Naive thymus-derived CD4-positive, alpha-beta T cell (primary cell): ENCODE data around the gene TBC1D9B. TPM values are rescaled to one million over a fixed set of nuclear protein-coding genes. Genes with fewer than 3 reads are reported as not detected.

Experiments used
- ATAC-seq: fragments of 150-1000 bp; cut with Tn5 transposase; 2 replicates; pipeline ENCODE4 v1.10.0; 2021; ENCODE audit warnings: mild to moderate bottlenecking, moderate library complexity
- CTCF ChIA-PET: fragments of 350-600 bp; sonication (Branson Sonifier 250); formaldehyde crosslinking; loops from one replicate; lab custom pipeline; 2021; ENCODE audit warnings: antibody characterized with exemption; lab: Charles Lee
- POLR2A ChIA-PET: fragments of 350-600 bp; sonication (Branson Sonifier 250); formaldehyde crosslinking; loops from one replicate; lab custom pipeline; 2021; ENCODE audit warnings: antibody characterized with exemption, inconsistent platforms; lab: Charles Lee
- DNase-seq, 9 donors: peaks; one replicate each; pipeline versions ENCODE4 v3.0.0 to v3.0.0-alpha.2; 2020 to 2022; ENCODE audit warnings: mixed read lengths in 1 of 9
- H3K27ac ChIP-seq: one replicate; pipeline ENCODE4 v1.7.0; 2013; ENCODE audit warnings: mild to moderate bottlenecking, low read depth, low read length, moderate library complexity
- H3K27me3 ChIP-seq, 2 donors: one replicate each; pipeline ENCODE4 v1.7.0; 2013; ENCODE audit warnings: low read length in 2 of 2, mild to moderate bottlenecking in 2 of 2, moderate library complexity in 2 of 2; ENCODE audit not compliant: control insufficient read depth in 2 of 2, insufficient read depth in 2 of 2
- H3K36me3 ChIP-seq, 3 experiments: 1 replicate in 2 of 3; 2 replicates in 1 of 3; pipeline ENCODE4 v1.7.0; 2013; ENCODE audit warnings: low read length in 3 of 3, mild to moderate bottlenecking in 3 of 3, moderate library complexity in 1 of 3; ENCODE audit not compliant: insufficient read depth in 3 of 3, control insufficient read depth in 2 of 3
- H3K4me1 ChIP-seq, 2 donors: one replicate each; pipeline ENCODE4 v1.7.0; 2013; ENCODE audit warnings: low read length in 2 of 2, mild to moderate bottlenecking in 2 of 2, moderate library complexity in 1 of 2; ENCODE audit not compliant: control insufficient read depth in 2 of 2, insufficient read depth in 2 of 2
- H3K4me3 ChIP-seq: 2 replicates; pipeline ENCODE4 v1.7.0; 2013; ENCODE audit warnings: mild to moderate bottlenecking, low read length
- H3K9me3 ChIP-seq, 3 experiments: 1 replicate in 2 of 3; 2 replicates in 1 of 3; pipeline ENCODE4 v1.7.0; 2013; ENCODE audit warnings: low read length in 3 of 3; ENCODE audit not compliant: control insufficient read depth in 2 of 3
- H3K27ac Mint-ChIP-seq, 9 donors: one replicate each; pipeline ENCODE4 v1.8.0; 2020 to 2022; ENCODE audit warnings: mixed read lengths in 9 of 9, mild to moderate bottlenecking in 8 of 9, moderate library complexity in 5 of 9, inconsistent platforms in 2 of 9
- H3K27me3 Mint-ChIP-seq, 5 donors: one replicate each; pipeline ENCODE4 v1.8.0; 2021 to 2022; ENCODE audit warnings: mixed read lengths in 5 of 5, mild to moderate bottlenecking in 1 of 5
- H3K36me3 Mint-ChIP-seq, 5 donors: one replicate each; pipeline ENCODE4 v1.8.0; 2020 to 2022; ENCODE audit warnings: mixed read lengths in 5 of 5, mild to moderate bottlenecking in 3 of 5, inconsistent platforms in 1 of 5
- H3K4me1 Mint-ChIP-seq, 7 donors: one replicate each; pipeline ENCODE4 v1.8.0; 2020 to 2022; ENCODE audit warnings: mixed read lengths in 7 of 7, mild to moderate bottlenecking in 3 of 7, inconsistent platforms in 1 of 7
- H3K4me3 Mint-ChIP-seq, 10 donors: one replicate each; pipeline ENCODE4 v1.8.0; 2020 to 2022; ENCODE audit warnings: mild to moderate bottlenecking in 10 of 10, mixed read lengths in 10 of 10, moderate library complexity in 6 of 10, inconsistent platforms in 2 of 10
- H3K9me3 Mint-ChIP-seq, 11 donors: one replicate each; pipeline ENCODE4 v1.8.0; 2020 to 2022; ENCODE audit warnings: mixed read lengths in 11 of 11, mild to moderate bottlenecking in 4 of 11, inconsistent platforms in 1 of 11, moderate library complexity in 1 of 11
- intact Hi-C, 2 donors: fragments of 100-400 bp; cut with micrococcal nuclease; formaldehyde crosslinking; loops; one replicate each; pipeline ENCODE4 v1.15.1; 2023
- polyA plus RNA-seq, 2 donors: library from polyadenylated mRNA; unstranded; fragments of 300-500 nt; fragmentation: Illumina TruSeq; gene quantifications; one replicate each; pipeline ENCODE4 v1.2.3, GENCODE V29; 2021
- total RNA-seq, 6 experiments: library from RNA in 5 of 6; stranded (reverse) in 5 of 6; gene quantifications; 1 replicate in 5 of 6; 2 replicates in 1 of 6; pipeline ENCODE4 v1.2.3 and lab custom pipeline; 2021 to 2026

Gene TBC1D9B
- total and polyA plus RNA-seq, 7 experiments from 2014 or later = 19.3 to 117 (median 79.6) TPM

DNA sequence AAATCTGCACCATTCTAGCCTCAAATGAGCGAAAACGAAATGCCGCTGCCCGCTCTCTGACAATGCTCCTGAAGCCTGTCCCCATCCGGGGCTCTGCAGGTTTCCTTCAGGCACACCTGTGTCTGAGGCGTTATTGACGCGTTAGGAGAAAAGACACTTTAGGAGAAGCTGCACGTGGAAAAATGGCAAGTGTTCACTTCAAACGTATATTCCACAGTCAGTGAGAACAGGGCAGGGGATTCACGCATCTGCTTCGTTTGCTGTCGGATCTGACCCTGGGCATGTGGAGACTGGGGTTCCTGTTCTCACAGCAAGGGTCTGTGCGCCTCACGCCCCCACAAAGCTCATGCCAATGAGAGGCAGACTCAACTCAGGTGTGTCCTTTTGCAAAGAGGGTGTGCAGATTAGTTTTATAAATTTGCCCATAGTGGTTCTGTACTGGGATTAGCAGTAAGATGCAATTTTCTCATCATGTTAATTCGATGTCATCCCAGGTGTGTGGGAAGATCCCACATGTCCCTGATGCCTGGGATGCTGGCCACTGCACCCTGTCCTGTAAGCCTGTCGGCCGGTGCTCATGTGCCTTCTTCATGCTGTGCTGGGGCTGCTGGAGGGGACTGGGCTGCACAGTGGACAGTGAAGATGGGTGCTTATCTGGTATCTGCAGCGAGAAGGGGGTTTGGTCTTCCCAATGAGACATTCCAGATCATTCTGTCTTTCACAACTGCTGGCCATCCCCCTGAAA lies 11.2 kb upstream of the TBC1D9B start:
- H3K36me3 Mint-ChIP-seq = no peaks in the 10 kb centered on the region
- no peak overlapping the region for H3K27ac ChIP-seq
- CTCF ChIA-PET = no interaction called here
- no peak overlapping the region for H3K27ac Mint-ChIP-seq
- no peaks in the 10 kb centered on the region for H3K36me3 ChIP-seq
- H3K27me3 ChIP-seq = no peaks in the 10 kb centered on the region
- no peak for ATAC-seq
- no peaks in the 10 kb centered on the region for H3K9me3 ChIP-seq
- intact Hi-C loops = no loop called here
- DNase-seq = no peak
- no peak overlapping the region for H3K4me3 Mint-ChIP-seq
- H3K4me3 ChIP-seq = no peak overlapping the region
- POLR2A ChIA-PET = no interaction called here
- peaks cover 0 to 9% (median 0%) of the 10 kb centered on the region in 5 donors for H3K27me3 Mint-ChIP-seq
- H3K4me1 ChIP-seq = no peaks in the 10 kb centered on the region
- no peaks in the 10 kb centered on the region for H3K9me3 Mint-ChIP-seq
- peaks cover 0 to 10% (median 0%) of the 10 kb centered on the region in 7 donors for H3K4me1 Mint-ChIP-seq

DNA sequence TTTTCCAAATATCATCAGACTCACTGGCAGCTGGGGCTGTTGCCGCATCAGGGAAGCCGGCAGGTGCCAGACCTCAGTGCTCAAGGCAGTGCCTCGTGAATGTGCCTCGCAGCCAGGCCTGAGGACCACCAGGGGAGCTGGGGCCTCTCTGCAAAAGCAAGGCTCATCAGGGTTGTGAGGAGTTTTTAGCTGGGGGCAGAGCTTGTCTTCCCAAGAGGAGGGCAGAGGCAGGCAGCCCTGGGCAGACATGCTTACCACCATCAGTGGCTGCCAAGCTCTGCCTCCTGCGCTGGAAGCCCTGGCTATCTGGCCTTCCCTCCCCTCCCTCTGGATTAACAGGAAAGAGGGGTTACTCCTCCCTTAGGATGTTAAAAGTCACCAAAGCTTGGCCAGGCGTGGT lies 8.8 kb upstream of the TBC1D9B start:
- Histone ChIP-seq H3K27ac (no peak overlapping the region), H3K36me3 (no peaks in the 10 kb centered on the region), H3K9me3 (no peaks in the 10 kb centered on the region), H3K4me1 (no peaks in the 10 kb centered on the region), H3K27me3 (no peaks in the 10 kb centered on the region), H3K4me3 (no peak overlapping the region)
- CTCF ChIA-PET = no interaction called here
- Mint-ChIP-seq H3K4me3 (no peak overlapping the region), H3K27me3 (peaks cover 0 to 9% (median 0%) of the 10 kb centered on the region in 5 donors), H3K27ac (no peak overlapping the region), H3K9me3 (no peaks in the 10 kb centered on the region), H3K4me1 (peaks cover 0 to 10% (median 0%) of the 10 kb centered on the region in 7 donors), H3K36me3 (no peaks in the 10 kb centered on the region)
- DNase-seq (no peak), ATAC-seq (no peak)
- POLR2A ChIA-PET = no interaction called here
- intact Hi-C loops = no loop called here

DNA sequence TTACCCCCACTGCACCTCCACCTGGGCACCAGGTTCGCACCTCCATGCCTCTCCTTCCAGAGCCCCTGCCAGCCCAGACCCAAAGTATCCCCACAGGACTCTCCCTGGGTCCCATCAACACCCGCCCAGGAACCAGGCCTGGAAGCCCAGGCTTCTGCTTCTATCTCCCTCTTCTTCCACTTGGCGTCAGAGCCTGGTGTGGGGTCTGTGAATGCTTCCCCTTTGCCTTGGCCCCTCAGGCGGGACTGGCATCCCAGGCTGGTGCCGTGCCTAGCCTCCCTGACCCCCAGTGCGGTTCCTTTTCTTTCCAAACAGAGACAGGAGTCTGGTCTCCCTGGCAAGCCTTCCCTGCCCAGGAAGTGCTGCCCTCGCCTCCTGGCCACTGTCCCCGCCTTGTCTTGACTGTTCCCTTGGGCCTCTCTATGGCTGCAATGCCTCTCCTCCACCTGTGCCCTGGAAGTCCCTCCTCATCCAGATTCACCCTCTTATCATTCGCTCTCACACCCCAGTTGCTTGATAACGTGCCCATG lies 7.8 kb upstream of the TBC1D9B start:
- peak overlapping the region in 1 of 10 donors; percentile 15 for H3K4me3 Mint-ChIP-seq
- H3K36me3 ChIP-seq = no peaks in the 10 kb centered on the region

DNA sequence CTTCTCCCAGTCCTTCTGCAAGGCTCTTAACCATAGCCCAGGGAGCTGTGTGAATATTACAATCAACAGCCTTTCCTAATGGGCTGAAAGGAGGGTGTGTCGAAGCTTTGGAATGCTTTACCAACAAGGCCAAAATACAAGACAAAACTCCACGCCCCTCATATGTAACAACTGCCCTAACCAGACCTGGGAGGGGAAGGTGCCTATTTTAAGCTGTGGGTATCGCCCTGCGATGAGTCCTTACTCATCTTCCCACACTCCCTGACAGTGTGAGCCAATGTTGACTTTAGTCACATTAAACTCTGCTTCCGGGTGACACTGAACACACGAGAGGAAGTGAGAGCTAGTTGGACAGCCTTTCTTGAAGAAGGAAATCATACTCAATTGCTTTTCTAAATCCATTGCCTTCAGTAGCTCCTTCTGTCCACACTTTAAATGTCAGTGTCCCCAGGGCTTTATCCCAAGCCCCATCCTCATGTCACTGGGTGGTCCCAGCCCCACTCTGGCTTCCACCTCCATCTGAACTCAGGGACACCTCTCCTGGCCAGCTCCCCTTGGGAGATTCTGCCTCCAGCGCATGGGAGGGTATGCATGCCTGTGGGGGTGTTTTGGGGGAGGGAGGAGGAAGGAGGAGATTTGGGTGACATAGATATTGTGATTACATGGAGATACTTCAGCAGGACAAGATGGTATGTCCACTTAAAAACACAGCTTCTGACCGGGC lies 6.5 kb upstream of the TBC1D9B start:
- Histone ChIP-seq H3K36me3 (no peaks in the 10 kb centered on the region), H3K9me3 (no peaks in the 10 kb centered on the region), H3K27ac (no peak overlapping the region), H3K4me3 (no peak overlapping the region), H3K4me1 (no peaks in the 10 kb centered on the region), H3K27me3 (no peaks in the 10 kb centered on the region)
- H3K36me3 Mint-ChIP-seq = no peaks in the 10 kb centered on the region
- no peak overlapping the region for H3K4me3 Mint-ChIP-seq
- H3K4me1 Mint-ChIP-seq = peaks cover 0 to 10% (median 0%) of the 10 kb centered on the region in 7 donors
- peak overlapping the region in 2 of 9 donors; percentile 29 to 41 for H3K27ac Mint-ChIP-seq
- peaks cover 0 to 7% (median 0%) of the 10 kb centered on the region in 5 donors for H3K27me3 Mint-ChIP-seq
- H3K9me3 Mint-ChIP-seq = no peaks in the 10 kb centered on the region
- POLR2A ChIA-PET = interaction anchor here (0.7 kb wide), 1 partner anchor 167 kb away, joined by 3 read pairs; no protein-coding TSS in a partner anchor
- ATAC-seq (peak; percentile 93), DNase-seq (no peak)
- CTCF ChIA-PET = interaction anchor here (0.9 kb wide), 1 partner anchor 152 kb away, joined by 3 read pairs; no protein-coding TSS in a partner anchor
- intact Hi-C loops = no loop called here

More for the DNA sequence above, 7.8 kb upstream of the TBC1D9B start:
- H3K9me3 Mint-ChIP-seq = no peaks in the 10 kb centered on the region
- Histone ChIP-seq H3K27me3 (no peaks in the 10 kb centered on the region), H3K4me1 (no peaks in the 10 kb centered on the region), H3K27ac (no peak overlapping the region), H3K4me3 (no peak overlapping the region), H3K9me3 (no peaks in the 10 kb centered on the region)
- DNase-seq (no peak), ATAC-seq (no peak)
- no peak overlapping the region for H3K27ac Mint-ChIP-seq
- intact Hi-C loops = no loop called here
- H3K4me1 Mint-ChIP-seq = peaks cover 0 to 10% (median 0%) of the 10 kb centered on the region in 7 donors
- ChIA-PET CTCF (interaction anchor here (0.6 kb wide), 1 partner anchor 253 kb away, joined by 3 read pairs; no protein-coding TSS in a partner anchor), POLR2A (no interaction called here)
- H3K27me3 Mint-ChIP-seq = peaks cover 0 to 9% (median 0%) of the 10 kb centered on the region in 5 donors
- H3K36me3 Mint-ChIP-seq = no peaks in the 10 kb centered on the region

DNA sequence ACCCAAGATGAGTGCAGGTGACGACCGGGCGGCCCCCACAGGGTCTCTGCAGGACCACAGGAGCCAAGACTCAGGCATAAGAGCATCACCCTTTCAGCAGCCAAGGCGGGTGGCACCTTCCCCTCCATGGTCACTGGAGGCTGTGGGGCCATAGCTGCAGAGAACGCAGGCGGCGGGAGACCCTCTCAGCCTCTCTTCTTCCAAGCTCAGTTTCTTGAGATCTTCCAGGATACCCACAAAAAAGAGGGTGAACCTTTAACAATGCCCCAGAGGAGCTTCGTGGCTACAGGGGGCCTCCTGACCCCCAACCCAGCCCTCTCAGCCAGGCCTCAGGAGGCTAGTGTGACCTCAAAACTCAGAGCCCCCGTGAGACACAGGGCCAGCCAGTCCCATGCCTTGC lies 5.8 kb upstream of the TBC1D9B start:
- Mint-ChIP-seq H3K4me1 (peaks cover 0 to 14% (median 5%) of the 10 kb centered on the region in 7 donors), H3K4me3 (no peak overlapping the region), H3K36me3 (no peaks in the 10 kb centered on the region), H3K27me3 (peaks cover 0 to 7% (median 0%) of the 10 kb centered on the region in 5 donors), H3K9me3 (no peaks in the 10 kb centered on the region), H3K27ac (no peak overlapping the region)
- H3K36me3 ChIP-seq = no peaks in the 10 kb centered on the region
- DNase-seq (no peak), ATAC-seq (no peak)
- ChIA-PET POLR2A (interaction anchor here (0.7 kb wide), 1 partner anchor 168 kb away, joined by 3 read pairs; no protein-coding TSS in a partner anchor), CTCF (interaction anchor here (0.7 kb wide), 1 partner anchor 307 kb away, joined by 5 read pairs; no protein-coding TSS in a partner anchor)
- intact Hi-C loops = no loop called here
- H3K27me3 ChIP-seq = no peaks in the 10 kb centered on the region
- H3K4me3 ChIP-seq = no peak overlapping the region
- H3K27ac ChIP-seq = no peak overlapping the region
- no peaks in the 10 kb centered on the region for H3K9me3 ChIP-seq
- H3K4me1 ChIP-seq = peaks cover 2% of the 10 kb centered on the region in 2 donors

DNA sequence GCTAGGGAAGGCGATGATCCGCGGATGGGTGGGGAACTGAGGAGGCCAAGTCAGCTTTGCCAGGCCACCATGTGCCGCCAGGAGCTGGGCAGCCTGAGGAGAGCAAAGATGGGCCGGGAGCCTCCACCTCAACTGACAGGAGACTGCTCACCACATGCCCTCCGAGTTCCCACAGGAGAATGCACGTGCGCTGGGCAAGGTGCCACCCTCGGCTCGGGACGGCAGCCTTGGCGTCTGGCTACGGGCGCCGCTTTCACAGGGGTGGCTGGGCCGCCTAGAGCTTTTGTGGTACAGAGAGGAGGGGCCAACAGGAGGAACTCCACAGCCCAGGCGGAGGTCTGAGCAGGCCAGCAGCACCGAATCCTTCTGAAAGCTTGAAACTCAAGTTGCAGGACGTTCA lies 5.3 kb upstream of the TBC1D9B start:
- DNase-seq (no peak), ATAC-seq (no peak)
- Histone ChIP-seq H3K27me3 (no peaks in the 10 kb centered on the region), H3K36me3 (no peaks in the 10 kb centered on the region), H3K27ac (no peak overlapping the region), H3K4me1 (peaks cover 7% of the 10 kb centered on the region in 2 donors), H3K9me3 (no peaks in the 10 kb centered on the region), H3K4me3 (no peak overlapping the region)
- H3K4me3 Mint-ChIP-seq = no peak overlapping the region
- ChIA-PET CTCF (interaction anchor here (0.7 kb wide), 1 partner anchor 307 kb away, joined by 5 read pairs; no protein-coding TSS in a partner anchor), POLR2A (no interaction called here)
- no peaks in the 10 kb centered on the region for H3K9me3 Mint-ChIP-seq
- intact Hi-C loops = no loop called here
- peaks cover 0 to 14% (median 8%) of the 10 kb centered on the region in 7 donors for H3K4me1 Mint-ChIP-seq
- H3K27me3 Mint-ChIP-seq = peaks cover 0 to 6% (median 0%) of the 10 kb centered on the region in 5 donors
- no peak overlapping the region for H3K27ac Mint-ChIP-seq
- no peaks in the 10 kb centered on the region for H3K36me3 Mint-ChIP-seq
